Right lobe of liver (tissue), 6 donors: ENCODE measurements around the gene STXBP6. TPM values are rescaled to one million over a fixed set of nuclear protein-coding genes. Genes with fewer than 3 reads are reported as not detected.

Source experiments
- ATAC-seq, 4 donors: fragments of 200-7000 bp; cut with Tn5 transposase; one replicate each; pipeline ENCODE4 v1.9.1; 2020; ENCODE audit warnings: mild to moderate bottlenecking in 4 of 4, moderate library complexity in 4 of 4
- DNase-seq, 3 donors: peaks; one replicate each; pipeline ENCODE4 v3.0.0-alpha.2; 2020
- H3K27ac ChIP-seq, 3 donors: fragments of 200-600 bp; one replicate each; pipeline ENCODE4 v1.8.0; 2022
- H3K27me3 ChIP-seq, 2 donors: fragments of 200-600 bp; one replicate each; pipeline ENCODE4 v1.8.0; 2022
- H3K36me3 ChIP-seq, 4 donors: fragments of 200-600 bp; sonication (generic) in 1 of 4; one replicate each; pipeline versions ENCODE4 v1.5.1 to v1.8.0; 2017 to 2022; ENCODE audit warnings: control low read depth in 1 of 4
- H3K4me1 ChIP-seq, 4 donors: fragments of 200-600 bp; sonication (generic) in 1 of 4; one replicate each; pipeline versions ENCODE4 v1.5.1 to v1.8.0; 2017 to 2022; ENCODE audit warnings: control low read depth in 1 of 4
- H3K4me3 ChIP-seq, 3 donors: fragments of 200-600 bp; one replicate each; pipeline ENCODE4 v1.8.0; 2022
- H3K9me3 ChIP-seq, 4 donors: fragments of 200-600 bp; sonication (generic) in 1 of 4; one replicate each; pipeline versions ENCODE4 v1.5.1 to v1.8.0; 2017 to 2022; ENCODE audit warnings: control low read depth in 1 of 4
- POLR2A ChIP-seq: fragments of 450-650 bp; IDR thresholded peaks from one replicate; pipeline ENCODE4 v1.6.1; 2017; ENCODE audit warnings: antibody characterized with exemption, mild to moderate bottlenecking
- WGBS: methylation state at CpG from one replicate; pipeline ENCODE4 v1.1.6; 2018; ENCODE audit warnings: low coverage, low lambda C conversion rate; ENCODE audit not compliant: insufficient coverage; ENCODE audit errors: missing lambda C conversion rate; 5-methylcytosine and 5-hydroxymethylcytosine counted together
- intact Hi-C, 2 donors: fragments of 100-400 bp; cut with DNase I; formaldehyde crosslinking; loops; one replicate each; pipeline versions ENCODE4 v1.11.2 to v1.14.1; 2022
- total RNA-seq, 6 experiments: library from RNA; depleted of rRNA in 2 of 6; stranded (reverse); fragments of >200 nt in 2 of 6; fragmentation: NEBNext Ultra II Directional in 3 of 6; extraction: Animal tissue kit (Norgen Biotek cat#: 25700) in 3 of 6; gene quantifications; one replicate each; pipeline versions ENCODE4 v1.1.0 to v1.2.4, GENCODE V29; 2016 to 2023
- TF ChIP-seq, protein P1 (sequence below), 4 donors: fragments of 200-600 bp in 3 of 4; fragments of 450-650 bp in 1 of 4; IDR thresholded peaks; one replicate each; pipeline versions ENCODE4 v1.5.1 to v1.8.0; 2016 to 2022; ENCODE audit warnings: antibody characterized with exemption in 4 of 4, mild to moderate bottlenecking in 2 of 4
- donor health status: DM: no; HTN: yes; CAD: no.
- donor health status: DM: no; HTN: no; CAD: no.
- donor health status: DM: no; HTN: no; CAD: no.
- donor health status: DM: no; HTN: yes; CAD: no.
- donor health status: DM: no; HTN: yes; CAD: no.

The STXBP6 gene
- total RNA-seq, 6 experiments from 2014 or later = 0.55 to 1.7 (median 1.1) TPM

DNA sequence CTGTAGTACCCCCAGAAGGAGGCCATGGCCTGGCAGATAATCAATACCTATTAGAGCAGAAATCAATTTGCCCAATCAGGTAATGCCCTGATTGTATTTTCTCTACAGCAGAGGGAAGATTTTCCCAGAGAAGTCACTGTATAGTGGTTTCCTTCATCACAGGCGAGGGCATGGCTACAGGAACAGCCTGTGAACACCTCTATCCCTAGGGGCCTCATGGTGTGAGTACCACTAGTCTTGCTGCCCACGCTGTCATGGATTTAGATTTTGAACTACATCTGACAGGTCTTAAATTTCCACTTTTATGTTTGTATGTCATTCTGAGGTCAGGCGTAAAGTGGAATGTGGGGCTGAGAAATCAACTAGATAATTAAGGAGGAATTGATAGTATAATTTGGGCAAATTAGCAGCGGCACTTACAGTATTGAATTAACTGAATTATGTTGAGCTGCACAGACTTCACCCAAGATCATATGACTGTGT is 42.4 kb upstream of the STXBP6 start:
- TF ChIP-seq, protein P1, sequence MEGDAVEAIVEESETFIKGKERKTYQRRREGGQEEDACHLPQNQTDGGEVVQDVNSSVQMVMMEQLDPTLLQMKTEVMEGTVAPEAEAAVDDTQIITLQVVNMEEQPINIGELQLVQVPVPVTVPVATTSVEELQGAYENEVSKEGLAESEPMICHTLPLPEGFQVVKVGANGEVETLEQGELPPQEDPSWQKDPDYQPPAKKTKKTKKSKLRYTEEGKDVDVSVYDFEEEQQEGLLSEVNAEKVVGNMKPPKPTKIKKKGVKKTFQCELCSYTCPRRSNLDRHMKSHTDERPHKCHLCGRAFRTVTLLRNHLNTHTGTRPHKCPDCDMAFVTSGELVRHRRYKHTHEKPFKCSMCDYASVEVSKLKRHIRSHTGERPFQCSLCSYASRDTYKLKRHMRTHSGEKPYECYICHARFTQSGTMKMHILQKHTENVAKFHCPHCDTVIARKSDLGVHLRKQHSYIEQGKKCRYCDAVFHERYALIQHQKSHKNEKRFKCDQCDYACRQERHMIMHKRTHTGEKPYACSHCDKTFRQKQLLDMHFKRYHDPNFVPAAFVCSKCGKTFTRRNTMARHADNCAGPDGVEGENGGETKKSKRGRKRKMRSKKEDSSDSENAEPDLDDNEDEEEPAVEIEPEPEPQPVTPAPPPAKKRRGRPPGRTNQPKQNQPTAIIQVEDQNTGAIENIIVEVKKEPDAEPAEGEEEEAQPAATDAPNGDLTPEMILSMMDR (IDR thresholded peaks at IDR 0.05) = no peak
- TF ChIP-seq POLR2A = no peak
- H3K9me3 ChIP-seq = no peaks in the 10 kb centered on the region

DNA sequence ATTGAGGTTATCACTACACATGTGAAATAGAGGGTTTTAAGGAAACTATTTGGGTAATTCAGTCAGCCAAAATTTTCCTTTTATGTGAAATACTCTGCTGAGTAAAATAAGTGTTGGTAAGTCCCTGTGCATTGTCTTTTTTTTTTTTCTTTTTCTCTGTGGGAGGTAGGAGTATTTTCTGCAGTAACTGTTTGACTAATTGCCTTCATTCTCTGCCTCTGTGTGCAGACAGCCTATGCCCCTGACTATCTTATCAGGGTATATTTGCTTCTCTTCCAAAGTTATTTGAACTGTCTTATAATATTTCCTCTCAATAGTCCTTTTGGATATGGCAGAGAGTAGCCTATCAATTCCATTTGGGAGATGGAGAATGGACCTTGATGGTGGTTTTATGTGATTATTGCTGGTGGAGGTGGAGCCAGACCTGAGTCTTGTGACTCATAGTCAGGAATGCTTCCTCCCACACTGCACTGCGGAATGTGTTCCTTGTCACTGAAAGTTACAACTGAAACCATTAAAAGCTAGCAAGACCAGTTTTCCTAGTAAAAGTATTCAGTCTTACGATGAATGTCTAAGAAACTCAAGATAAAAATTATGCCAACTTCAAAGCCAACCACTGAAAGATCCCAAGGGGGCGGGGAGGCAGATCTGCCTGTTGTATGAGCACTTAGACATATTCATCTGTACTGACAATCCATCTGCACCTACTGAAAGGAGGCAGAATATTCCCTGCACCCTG is 40.9 kb upstream of the STXBP6 start:
- no peaks in the 10 kb centered on the region for H3K27me3 ChIP-seq
- no peak for ATAC-seq
- 43% methylated on average over 2 of the region's 3 CpGs for WGBS
- TF ChIP-seq, protein P1 (IDR thresholded peaks at IDR 0.05) = no peak
- TF ChIP-seq POLR2A = no peak
- H3K27ac ChIP-seq = no peak overlapping the region
- H3K9me3 ChIP-seq = no peaks in the 10 kb centered on the region
- H3K4me1 ChIP-seq = no peaks in the 10 kb centered on the region
- intact Hi-C loops = no loop called here
- no peak overlapping the region for H3K4me3 ChIP-seq
- H3K36me3 ChIP-seq = no peaks in the 10 kb centered on the region
- DNase-seq = no peak

More for the DNA sequence above, 42.4 kb upstream of the STXBP6 start:
- intact Hi-C loops = no loop called here
- Histone ChIP-seq H3K4me3 (no peak overlapping the region), H3K27me3 (no peaks in the 10 kb centered on the region), H3K4me1 (no peaks in the 10 kb centered on the region), H3K27ac (no peak overlapping the region), H3K36me3 (no peaks in the 10 kb centered on the region)
- no peak for DNase-seq
- 68% methylated on average over 4 of the region's 4 CpGs for WGBS
- no peak for ATAC-seq

DNA sequence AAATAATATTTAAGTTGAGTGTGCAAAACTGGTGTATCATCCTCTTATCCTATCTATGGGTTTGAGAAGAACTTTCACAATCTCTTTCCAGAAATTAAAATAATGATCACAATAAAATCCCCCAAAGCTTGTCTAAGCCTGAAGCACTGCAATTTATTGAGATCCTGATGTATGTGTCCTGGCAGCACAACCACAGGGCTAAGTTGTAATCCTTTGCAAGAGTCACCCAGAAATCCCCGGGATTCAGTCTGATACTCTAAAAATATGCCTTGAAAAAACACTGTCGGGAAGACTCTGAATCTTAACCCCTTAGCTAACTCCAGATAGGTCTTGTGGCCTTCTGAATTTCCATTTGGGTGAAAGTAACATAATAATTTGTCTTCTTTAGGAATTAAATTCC is 40.3 kb upstream of the STXBP6 start:
- intact Hi-C loops = no loop called here
- TF ChIP-seq, protein P1 (IDR thresholded peaks at IDR 0.05) = no peak
- TF ChIP-seq POLR2A = no peak
- ATAC-seq = no peak
- Histone ChIP-seq H3K9me3 (no peaks in the 10 kb centered on the region), H3K4me3 (no peak overlapping the region), H3K4me1 (no peaks in the 10 kb centered on the region), H3K27ac (no peak overlapping the region), H3K27me3 (no peaks in the 10 kb centered on the region), H3K36me3 (no peaks in the 10 kb centered on the region)
- 66% methylated on average over 2 of the region's 2 CpGs for WGBS
- DNase-seq = no peak

DNA sequence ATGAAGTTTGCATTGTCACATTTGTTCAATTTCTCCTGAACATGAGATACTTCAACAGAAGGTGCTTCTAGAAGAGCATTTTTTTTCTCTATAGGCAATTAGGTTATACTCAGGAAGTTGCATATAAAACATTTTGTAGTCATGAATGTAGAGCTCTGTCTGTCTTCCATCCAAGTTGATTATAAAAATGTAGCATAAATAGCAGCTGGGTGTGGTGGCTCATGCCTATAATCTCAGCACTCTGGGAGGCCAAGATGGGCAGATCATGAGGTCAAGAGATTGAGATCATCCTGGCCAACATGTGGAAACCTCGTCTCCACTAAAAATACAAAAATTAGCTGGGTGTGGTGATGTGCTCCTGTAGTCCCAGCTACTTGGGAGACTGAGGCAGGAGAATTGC is 39.5 kb upstream of the STXBP6 start:
- intact Hi-C loops = no loop called here
- no peak overlapping the region for H3K4me3 ChIP-seq
- no peak for TF ChIP-seq POLR2A
- TF ChIP-seq, protein P1 (IDR thresholded peaks at IDR 0.05) = no peak
- no peaks in the 10 kb centered on the region for H3K9me3 ChIP-seq
- DNase-seq (no peak), ATAC-seq (no peak)
- 43% methylated on average over 1 of the region's 1 CpG for WGBS
- no peaks in the 10 kb centered on the region for H3K27me3 ChIP-seq
- no peak overlapping the region for H3K27ac ChIP-seq
- no peaks in the 10 kb centered on the region for H3K4me1 ChIP-seq
- H3K36me3 ChIP-seq = no peaks in the 10 kb centered on the region
